Eye (tissue), 1 donor: ENCODE data around the gene CDK9.
A peak's percentile ranks its signal among the peaks of the same experiment; 100 is the strongest.
"Not testable (repeated sequence)": the region's sequence is repeated elsewhere in the genome, so short reads cannot be mapped to it uniquely, and the experiment has no call there.

ENCODE experiments used
- DNase-seq: peaks from one replicate; pipeline ENCODE4 v3.0.0-alpha.2; 2015

Gene CDK9

DNA sequence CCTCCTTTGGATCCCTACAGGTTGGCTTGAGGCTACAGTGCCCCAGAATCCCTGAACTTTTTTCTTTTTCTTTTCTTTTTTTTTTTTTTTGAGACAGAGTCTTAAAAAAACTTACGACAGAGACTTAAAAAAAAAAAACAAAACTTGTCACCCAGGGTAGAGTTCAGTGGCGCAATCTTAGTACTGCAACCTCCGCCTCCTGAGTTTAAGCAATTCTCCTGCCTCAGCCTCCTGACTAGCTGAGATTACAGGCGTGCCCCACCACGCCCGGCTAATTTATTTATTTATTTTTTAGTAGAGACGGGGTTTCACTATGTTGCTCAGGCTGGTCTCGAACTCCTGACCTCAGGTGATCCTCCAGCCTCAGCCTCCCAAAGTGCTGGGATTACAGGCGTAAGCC is 4.9 kb upstream of the CDK9 start:
- not testable (repeated sequence) for DNase-seq

DNA sequence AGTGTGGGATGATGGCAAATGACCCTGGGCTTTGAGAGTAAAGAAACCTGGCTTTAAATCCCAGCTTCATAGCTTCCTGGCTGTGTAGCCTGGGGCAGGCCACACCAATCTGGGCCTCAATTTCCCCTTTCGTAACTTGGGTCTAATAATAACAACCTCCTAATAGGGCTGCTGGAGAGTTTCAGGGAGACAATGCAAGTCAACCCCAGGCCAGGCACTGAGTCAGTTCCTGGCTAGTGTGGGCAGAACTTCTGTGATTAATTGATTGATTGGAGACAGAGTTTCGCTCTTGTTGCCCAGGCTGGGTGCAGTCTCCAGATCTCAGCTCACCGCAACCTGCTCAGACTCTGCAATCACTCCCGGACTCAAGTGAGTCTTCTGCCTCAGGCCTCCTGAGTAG is 4.0 kb upstream of the CDK9 start:
- no peak for DNase-seq

DNA sequence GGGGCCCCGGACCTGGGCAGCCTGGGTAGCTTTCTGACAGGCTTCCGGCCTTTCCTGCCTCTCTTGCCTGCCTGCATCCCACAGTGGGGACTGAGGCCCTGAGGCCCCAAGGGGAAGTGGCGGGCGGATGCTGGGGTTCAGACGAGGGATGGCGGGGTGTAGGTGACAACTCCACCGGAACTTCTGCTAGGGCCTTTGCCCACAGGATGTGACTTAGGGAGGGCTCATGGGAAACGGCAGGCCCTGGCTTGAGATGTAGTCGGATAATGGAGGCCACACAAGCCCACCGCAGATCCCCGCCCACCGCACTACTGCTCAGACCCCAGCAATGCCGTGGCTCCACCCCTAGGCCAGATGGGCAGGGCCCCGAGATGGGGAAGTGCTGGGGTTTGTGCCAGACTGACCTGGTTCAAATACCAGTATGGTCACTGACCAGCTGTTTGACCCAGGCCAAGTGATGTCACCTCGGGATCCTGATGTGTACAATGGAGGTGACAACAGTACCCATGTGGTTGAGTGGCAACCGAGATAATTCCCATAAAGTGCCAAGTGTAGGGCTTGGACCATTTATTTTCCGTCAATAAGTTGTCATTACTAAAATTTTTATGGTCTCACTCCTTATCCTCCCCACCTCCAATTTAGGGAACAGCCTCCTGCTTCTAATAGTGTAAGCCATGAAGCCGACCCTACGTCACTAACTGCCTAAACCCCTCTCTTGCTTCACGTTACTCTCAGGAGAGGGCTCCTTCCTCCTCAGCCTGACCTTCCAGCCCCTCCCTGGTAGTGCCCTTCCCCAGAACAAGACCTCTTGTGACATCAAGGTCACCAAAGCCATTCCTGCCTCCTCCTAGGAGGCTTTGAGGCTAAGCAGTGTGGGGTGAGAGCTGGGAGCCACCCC is 2.5 kb upstream of the CDK9 start:
- DNase-seq = no peak

DNA sequence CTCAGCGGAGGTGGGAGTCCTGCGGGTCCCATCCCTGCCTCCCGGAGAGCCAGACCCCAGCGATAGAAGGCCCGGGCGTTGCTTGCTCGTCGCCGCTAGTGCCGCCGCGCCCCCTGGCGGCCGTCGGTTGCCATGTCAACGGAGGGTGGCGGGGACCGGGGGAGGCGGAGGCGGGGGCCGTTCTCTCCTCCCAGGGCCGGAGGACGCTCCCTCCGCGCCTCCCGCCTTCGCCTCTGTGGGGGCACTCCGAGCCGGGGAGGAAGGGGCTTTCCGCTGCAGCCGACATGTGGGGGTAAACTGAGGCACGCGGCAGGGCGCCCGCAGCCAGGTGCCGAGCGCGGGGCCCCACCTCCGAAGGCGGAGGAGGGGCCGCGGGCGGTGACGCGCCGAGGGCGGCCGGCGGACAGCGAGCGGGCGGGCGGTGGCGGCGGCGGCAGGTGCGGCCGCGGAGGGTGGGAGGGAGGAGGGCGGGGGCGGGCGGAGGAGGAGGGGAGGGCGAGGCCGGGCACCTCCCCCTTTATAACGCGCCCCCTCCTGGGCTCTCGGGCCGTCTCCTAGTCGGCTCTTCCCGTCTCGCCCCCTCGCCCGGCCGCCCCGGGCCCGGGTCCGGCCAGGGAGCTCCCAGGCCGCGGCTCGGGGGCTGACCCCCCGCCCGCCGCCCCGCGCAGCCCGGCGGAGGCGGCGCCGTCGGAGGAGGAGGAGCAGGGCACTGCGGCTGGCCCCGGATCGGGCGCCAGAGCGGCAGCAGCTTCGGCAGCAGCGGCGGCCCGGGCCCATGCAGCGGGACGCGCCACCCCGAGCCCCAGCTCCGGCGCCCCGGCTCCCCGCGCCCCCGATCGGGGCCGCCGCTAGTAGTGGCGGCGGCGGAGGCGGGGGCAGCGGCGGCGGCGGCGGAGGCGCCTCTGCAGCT is 556 bp upstream of the CDK9 start:
- DNase-seq = peak; percentile 96

DNA sequence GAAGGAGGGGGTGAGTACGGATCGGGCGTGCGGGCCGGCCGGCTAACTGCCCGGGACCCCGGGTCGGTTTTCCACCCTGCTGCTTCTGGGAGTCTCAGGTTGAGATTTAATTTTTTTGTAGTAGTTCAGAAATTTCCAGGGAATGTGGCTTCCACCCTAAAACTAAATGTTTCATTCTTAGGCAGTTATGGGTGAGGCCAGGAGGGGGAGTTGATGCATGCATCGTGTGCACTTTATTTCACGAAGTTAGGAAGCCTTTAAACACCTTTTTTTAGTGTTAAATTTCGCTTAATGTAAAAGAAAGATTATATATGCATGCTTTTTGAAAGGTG is 905 bp downstream of the CDK9 start:
- DNase-seq = no peak

DNA sequence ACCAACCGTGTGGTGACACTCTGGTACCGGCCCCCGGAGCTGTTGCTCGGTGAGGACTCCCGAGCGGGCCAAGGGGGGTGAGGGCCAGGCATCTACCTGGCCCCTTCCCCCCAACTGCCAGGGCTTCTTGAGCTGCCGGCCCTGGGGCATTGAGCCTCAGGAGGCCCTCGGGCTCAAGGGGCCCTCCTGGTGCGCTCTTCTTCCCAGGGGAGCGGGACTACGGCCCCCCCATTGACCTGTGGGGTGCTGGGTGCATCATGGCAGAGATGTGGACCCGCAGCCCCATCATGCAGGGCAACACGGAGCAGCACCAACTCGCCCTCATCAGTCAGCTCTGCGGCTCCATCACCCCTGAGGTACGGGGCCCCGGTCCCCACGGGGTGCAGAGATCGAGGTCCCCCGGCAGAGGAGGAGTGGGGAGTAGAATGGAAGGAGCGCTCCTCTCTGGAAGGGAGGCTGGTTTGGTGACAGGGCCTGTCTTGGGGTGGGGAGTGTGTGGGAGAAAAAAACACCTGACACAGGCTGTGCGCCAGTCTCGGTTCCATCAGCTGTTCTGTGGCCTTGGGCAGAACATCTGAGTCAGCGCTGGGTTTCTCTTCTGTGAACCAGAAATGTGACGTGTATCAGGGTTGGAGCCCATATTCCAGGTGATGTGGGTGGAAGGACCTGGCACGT is 2.6 kb downstream of the CDK9 start:
- no peak for DNase-seq

DNA sequence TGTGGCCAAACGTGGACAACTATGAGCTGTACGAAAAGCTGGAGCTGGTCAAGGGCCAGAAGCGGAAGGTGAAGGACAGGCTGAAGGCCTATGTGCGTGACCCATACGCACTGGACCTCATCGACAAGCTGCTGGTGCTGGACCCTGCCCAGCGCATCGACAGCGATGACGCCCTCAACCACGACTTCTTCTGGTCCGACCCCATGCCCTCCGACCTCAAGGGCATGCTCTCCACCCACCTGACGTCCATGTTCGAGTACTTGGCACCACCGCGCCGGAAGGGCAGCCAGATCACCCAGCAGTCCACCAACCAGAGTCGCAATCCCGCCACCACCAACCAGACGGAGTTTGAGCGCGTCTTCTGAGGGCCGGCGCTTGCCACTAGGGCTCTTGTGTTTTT is 3.3 kb downstream of the CDK9 start:
- no peak for DNase-seq

DNA sequence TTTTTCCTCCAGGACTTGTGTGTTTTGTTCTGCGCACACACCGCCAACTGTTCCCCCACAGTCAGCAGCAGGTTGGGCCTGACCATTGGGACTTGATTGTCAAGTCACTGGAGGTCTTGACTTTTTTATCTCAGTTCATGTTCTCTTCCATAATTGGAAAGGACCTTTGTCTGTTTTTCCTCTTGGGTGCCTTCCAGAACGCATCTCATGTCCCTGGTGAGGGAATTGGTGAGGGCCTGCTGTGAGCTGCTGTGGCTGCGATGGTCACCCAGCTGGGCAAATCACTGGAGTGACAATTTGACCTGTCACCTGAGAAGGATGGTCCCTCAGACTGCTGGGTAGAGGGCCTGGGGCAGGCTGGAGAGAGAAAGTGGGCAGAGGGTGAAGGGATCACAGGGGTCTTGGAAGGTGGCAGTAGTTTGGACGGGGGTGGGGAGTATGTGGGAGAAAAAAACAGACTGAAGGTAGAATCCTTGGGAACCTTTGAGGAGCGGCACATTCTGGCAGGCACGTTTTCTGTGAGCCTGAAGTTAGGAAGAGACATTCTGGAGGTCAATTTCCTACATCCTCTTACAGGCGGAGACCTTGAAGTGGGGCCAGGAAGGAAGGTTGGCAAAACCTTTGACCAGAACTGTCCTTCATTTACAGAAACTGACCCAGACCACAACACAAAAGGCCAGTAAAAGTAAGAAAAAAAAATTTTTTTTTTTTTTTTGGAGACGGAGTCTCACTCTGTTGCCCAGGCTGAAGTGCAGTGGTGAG is 4.4 kb downstream of the CDK9 start:
- DNase-seq = no peak

DNA sequence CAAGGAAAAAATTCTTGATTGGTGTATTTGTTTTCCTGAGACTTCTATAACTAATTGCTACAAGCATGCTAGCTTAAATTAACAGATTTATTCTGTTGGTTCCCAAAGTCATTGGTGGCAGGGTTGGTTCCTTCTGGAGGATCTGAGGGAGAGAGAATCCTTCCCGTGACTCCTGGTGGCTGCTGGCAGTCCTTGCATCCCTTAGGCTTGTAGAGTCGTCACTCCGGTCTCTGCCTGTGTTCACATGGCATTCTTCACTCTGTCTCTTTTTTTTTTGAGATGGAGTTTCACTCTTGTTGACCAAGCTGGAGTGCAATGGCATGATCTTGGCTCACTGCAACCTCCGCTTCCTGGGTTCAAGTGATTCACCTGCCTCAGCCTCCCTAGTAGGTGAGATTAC is 5.3 kb downstream of the CDK9 start:
- DNase-seq = no peak

DNA sequence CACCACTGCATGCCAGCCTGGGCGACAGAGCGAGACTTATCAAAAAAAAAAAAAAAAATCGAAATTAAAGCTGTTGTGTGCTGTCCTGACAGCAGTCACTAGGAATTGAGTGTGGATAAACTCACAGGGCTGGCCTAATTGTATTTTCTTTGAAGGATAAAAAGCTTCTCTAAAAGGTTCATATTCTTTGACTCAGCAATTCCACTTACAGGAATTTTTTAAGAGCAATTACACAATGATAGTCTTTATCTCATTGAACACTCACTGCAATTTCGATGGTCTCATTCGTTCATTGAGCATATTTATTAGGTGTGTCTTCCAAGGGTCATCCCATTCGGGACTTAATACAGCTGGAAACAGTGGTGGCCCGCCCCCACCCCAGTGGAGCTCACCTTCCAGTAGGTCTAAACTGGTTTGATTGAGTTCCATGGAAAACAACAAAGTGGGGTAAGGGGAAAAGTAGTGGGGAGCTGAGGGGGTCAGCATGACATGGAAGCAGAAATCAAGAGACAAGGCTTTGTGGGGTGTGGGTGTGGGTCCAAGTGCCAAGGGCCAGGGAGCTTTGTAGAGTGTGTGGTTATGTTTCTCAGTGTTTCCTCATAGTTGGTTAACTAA is 6.7 kb downstream of the CDK9 start:
- no peak for DNase-seq

DNA sequence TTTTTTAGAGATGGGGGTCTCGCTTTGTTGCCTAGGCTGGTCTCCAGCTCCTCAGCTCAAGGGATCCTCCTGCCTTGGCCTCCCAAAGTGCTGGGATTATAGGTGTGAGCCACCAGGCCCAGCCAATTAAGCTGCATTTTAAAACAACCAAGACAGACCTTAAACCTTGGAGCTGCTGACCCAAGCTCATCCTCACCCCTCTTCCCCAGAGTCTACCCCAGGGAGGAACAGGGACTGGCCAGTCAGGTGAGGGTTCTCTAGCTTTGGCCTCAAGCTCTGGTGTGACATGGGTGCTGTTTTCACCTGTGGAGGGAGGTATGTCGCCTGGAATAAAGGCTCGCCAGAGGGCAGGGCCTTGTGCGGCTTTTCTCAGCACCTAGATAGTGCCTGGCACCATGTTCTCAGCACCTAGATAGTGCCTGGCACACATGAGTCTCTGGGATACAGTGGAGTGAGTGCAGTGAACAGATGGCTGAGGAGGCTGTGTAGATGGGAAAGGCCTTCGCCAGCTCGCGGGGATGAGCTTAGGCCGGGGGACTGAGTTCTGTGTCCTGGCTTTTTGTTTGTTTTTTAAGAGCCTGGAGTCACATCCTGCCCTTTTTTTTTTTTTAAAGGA is 7.4 kb downstream of the CDK9 start:
- no peak for DNase-seq

DNA sequence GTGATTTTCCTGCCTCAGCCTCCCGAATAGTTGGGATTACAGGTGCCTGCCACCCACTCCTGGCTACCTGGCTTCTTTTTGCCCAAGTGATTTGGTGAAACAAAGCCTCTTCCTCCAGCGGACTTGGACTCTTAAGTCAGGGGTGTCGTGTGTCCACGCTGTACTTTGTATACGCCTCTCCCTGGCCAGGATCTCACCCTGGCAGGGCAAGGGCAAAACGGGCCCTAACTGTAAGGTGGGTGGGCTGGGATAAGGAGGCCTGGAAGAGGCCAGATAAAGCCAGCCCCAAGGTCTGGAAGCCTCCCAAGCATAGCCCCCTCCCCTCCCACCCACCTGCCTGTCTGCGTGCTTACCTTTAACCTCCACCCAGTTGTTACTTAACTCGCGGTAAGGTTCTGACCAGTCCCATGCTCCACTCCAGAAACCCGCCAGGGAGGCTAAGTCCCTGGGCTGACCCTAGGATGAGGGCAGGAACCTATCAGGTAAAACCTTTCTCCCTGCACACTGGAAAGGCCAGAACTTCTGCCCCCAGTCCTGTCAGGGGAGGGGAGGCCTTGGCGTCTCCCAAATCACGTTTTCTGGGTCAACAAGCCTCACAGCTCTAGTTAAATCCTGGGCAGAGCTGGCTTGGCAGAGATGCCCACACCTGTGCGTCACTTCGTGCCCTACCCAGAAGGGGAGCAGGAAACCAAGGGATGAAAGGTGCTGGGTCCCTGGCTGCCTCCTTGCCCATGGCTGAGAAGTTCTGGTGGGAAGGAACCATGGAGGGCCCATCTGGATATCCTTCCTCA is 8.4 kb downstream of the CDK9 start:
- no peak for DNase-seq

DNA sequence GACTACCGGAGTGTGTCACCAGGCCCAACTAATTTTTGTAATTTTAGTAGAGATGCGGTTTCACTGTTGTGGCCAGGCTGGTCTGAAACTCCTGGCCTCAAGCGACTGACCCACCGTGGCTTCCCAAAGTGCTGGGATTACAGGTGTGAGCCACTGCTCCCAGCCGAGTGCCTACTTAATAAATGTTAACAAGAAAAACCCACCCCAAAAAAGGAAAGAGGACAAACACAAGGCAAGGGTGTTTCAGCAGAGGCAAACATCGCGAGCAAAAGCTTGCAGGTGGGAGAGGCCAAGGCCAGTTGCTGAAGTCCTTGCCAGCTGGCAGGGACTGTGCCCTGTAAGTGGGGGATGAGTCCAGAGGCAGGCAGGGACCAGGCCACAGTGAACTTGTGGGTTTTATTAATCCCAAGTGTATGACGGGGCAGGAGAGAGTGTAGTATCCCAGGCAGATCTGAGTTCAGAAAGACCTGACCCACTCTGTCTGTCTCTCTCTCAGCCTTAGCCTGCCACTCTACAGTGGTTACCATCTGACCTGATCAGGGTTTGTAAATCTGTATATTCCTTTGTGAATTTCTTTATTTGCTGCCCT is 10.5 kb downstream of the CDK9 start:
- no peak for DNase-seq

DNA sequence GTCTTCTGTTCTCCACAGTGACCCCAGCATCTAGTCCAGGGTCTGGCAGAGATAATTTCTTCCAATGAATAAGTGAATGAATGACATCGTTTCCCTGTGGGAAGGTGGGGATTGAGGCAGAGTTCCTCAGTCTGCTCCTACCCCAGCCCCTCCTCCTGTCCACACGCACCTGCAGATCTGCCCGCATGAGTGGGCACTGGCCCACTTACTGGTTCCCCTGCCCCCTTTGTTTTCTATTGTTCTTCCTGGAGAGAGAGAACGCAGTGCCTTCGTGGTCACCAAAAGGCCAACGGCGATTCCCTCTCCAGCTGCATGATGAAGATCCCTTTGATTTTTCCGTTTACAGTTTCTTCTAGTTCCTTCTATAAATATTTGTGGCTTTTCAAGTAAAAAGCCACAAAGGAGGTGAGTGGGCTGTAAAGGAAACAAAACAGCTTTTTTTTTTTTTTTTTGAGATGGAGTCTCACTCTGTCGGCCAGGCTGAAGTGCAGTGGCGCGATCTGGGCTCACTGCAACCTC is 11.1 kb downstream of the CDK9 start:
- DNase-seq = peak; percentile 64

DNA sequence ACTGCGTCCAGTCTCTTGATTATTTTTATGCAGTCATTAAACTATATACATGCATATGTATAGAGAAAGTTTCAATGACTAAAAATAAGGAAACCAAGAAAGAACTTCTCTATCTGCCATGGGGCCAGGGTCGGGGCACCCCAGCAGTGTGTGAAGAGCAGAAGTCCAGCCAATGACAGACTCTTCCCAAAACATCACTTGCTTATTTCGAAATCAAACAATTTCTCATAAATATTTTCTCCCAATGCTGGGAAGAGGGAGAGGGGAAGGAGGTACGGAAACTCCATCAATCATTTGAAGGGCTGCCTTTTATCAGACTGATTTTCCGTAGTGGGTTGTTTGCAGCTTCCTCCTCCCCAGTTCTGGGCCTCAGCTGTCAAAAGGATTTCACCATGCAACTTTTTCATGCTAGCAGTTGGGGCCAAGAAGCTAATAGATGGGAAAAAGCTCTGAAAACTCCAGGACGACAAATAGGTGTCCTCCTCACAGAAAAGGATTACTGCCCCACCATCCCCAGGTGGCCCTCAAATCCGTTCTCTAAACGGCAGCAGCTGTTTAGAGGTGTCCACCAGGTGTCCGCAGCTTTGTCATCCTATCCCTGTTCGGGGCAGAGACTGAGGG is 16.2 kb downstream of the CDK9 start:
- DNase-seq = no peak

DNA sequence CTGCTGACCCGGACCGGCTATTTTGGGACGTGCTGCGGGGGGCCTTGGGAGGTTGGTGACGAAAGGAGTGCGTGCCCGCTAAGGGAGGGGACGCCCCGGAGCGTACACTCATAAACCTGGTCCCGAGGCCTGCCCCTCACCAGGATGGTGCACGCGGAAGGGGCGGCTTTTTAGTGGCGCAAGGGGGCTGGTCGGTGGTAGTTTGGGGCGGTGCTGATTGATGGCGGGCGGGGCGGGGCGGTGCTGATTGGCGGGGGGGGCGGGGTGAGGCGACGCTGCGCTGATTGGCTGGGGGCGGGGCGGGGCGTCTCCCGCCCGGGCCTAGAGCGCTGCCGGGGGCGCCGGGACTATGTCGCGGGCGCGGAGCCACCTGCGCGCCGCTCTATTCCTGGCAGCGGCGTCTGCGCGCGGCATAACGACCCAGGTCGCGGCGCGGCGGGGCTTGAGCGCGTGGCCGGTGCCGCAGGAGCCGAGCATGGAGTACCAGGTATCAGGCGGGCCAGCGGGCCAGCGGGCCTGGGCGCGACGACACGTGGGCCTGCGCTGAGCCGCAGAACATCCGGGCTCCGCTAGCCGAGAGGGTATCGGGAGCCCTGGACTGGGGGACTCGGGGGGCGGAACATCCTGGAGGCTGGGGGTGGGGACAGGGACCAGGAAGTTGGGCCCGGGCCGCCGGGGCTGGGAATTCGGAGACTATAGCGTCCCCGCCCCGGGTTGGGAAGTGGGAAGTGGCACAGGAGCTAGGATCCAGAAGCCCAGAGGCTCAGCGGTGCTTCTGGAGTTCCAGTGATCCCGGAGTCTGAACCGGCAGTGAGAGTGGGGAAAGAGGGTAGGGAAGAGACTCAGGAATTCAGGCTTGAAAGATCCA is 17.0 kb downstream of the CDK9 start, which contains the start of gene FPGS:
Gene FPGS, plus strand, starts transcription at position 307 of the 868 bp plus-strand sequence. Its CDS starts 43 bp downstream, at position 350.
- DNase-seq = peak; percentile 93

DNA sequence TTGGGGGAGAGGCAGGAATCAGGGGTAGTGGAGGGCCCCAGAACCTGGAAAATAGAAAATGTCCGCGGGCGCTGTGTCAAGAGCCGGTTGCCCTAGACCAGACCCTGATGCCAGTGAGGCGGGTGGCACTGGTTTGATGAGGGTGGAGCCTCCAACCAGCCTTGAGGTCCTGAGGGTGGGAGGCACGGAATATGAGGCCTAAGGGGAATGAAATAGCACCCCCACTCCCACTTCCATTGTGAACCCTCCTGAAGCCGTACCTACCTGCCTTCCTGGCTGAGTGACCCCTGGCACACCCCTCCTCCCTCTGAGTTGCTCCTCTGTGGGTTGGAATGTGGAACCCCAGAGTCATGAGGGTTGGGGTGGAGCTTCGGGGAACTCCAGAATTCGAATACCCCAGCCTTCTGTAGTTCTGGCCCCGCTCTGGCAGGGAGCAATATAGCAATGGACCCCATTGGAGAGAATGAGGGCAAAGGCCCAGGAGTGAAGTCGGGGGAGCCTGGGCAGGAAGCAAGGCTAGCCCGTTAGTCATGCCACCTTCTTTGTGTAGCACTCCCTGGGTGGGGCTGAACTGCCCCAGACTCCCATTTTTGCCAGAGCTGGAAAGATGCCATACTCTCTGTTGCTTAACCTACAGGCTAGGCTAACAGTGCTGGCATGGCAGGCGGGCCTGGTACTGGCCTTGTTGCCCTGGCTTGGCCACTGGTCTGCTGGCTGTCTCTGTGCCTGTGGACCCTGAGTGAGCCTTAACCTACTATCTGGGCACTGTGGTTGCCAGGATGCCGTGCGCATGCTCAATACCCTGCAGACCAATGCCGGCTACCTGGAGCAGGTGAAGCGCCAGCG is 17.9 kb downstream of the CDK9 start:
- DNase-seq = no peak

DNA sequence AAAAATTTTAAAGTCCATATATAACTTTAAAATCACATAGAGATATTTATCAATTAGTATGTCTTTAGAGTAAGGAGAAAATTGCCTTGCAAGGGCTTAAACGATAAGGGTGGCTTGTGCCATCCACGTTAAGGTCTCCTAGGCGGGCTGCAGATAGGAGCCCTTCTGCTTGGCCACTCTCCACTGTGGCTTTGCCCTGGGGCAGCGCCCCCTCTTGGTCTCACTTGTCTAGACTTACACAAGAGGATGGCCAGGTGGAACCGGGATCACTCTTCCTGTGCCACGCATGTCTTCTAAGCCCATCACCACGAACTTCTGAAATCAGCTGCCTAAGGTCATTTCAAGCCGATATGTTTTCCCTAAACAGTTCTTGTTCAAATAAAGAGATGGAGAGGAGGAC is 19.8 kb downstream of the CDK9 start:
- no peak for DNase-seq
